IMR-90 (cell line): ENCODE results near the gene ACVR1B. TPM values are rescaled to one million over a fixed set of nuclear protein-coding genes. Genes with fewer than 3 reads are reported as not detected.

Experiments used
- ATAC-seq: fragments of 200-7000 bp; cut with Tn5 transposase; 2 replicates; pipeline ENCODE4 v1.9.1; 2020; ENCODE audit warnings: low read depth, mild to moderate bottlenecking, moderate library complexity
- BruUV-seq: library from RNA; stranded (reverse); fragments of 400-500 nt; replicated peaks from 2 replicates; lab custom pipeline; 2021; lab: Mats Ljungman, UMichigan
- CTCF ChIA-PET: fragments of 300-600 bp; formaldehyde crosslinking; extraction: SDS; loops from one replicate; lab custom pipeline; 2021; ENCODE audit warnings: antibody characterized with exemption; lab: Yijun Ruan, JAX
- POLR2A ChIA-PET: fragments of 300-600 bp; sonication (Branson Sonifier 250); formaldehyde crosslinking; loops from one replicate; lab custom pipeline; 2022; ENCODE audit warnings: antibody characterized with exemption; ENCODE audit not compliant: unreplicated experiment; lab: Charles Lee
- DNase-seq: peaks from one replicate; pipeline ENCODE4 v3.0.0; 2013
- H2AFZ ChIP-seq: replicated peaks from 2 replicates; pipeline ENCODE3; 2013; ENCODE audit warnings: low read length, mild to moderate bottlenecking; ENCODE audit not compliant: poor library complexity
- H2AK5ac ChIP-seq: 2 replicates; pipeline ENCODE4 v1.6.1; 2013; ENCODE audit warnings: low read depth, low read length, inconsistent platforms
- H2AK9ac ChIP-seq: replicated peaks from 2 replicates; pipeline ENCODE3; 2013; ENCODE audit warnings: mild to moderate bottlenecking, low read depth, low read length, moderate library complexity; ENCODE audit not compliant: poor library complexity
- H2BK120ac ChIP-seq: 2 replicates; pipeline ENCODE4 v1.6.1; 2013; ENCODE audit warnings: low read depth, low read length, inconsistent platforms
- H2BK15ac ChIP-seq: 3 replicates; pipeline ENCODE4 v1.6.1; 2013; ENCODE audit warnings: low read depth, low read length, inconsistent platforms
- H2BK20ac ChIP-seq: 2 replicates; pipeline ENCODE4 v1.6.1; 2013; ENCODE audit warnings: low read depth, mild to moderate bottlenecking, inconsistent platforms, low read length, moderate library complexity
- H2BK5ac ChIP-seq: 2 replicates; pipeline ENCODE4 v1.6.1; 2013; ENCODE audit warnings: mild to moderate bottlenecking, low read depth, low read length, inconsistent platforms; ENCODE audit not compliant: poor library complexity, severe bottlenecking
- H3K14ac ChIP-seq: replicated peaks from 2 replicates; pipeline ENCODE4 v1.6.1; 2013; ENCODE audit warnings: low read depth, low read length, inconsistent platforms
- H3K18ac ChIP-seq: 2 replicates; pipeline ENCODE4 v1.6.1; 2013; ENCODE audit warnings: low read depth, low read length, control low read depth
- H3K23ac ChIP-seq: 2 replicates; pipeline ENCODE4 v1.6.1; 2013; ENCODE audit warnings: low read depth, low read length, inconsistent platforms
- H3K27ac ChIP-seq: 2 replicates; pipeline ENCODE4 v1.5.1; 2013; ENCODE audit warnings: mild to moderate bottlenecking, control low read depth, low read length; ENCODE audit not compliant: insufficient read depth
- H3K27me3 ChIP-seq: 2 replicates; pipeline ENCODE4 v1.6.1; 2013; ENCODE audit warnings: low read length; ENCODE audit not compliant: control insufficient read depth, insufficient read depth
- H3K36me3 ChIP-seq: 2 replicates; pipeline ENCODE4 v1.6.1; 2013; ENCODE audit warnings: low read length, mixed read lengths; ENCODE audit not compliant: control insufficient read depth, insufficient read depth
- H3K4ac ChIP-seq: 2 replicates; pipeline ENCODE4 v1.6.1; 2013; ENCODE audit warnings: low read depth, low read length, inconsistent platforms
- H3K4me1 ChIP-seq: 2 replicates; pipeline ENCODE4 v1.6.1; 2013; ENCODE audit warnings: low read length, mixed read lengths; ENCODE audit not compliant: control insufficient read depth, insufficient read depth
- H3K4me2 ChIP-seq: 2 replicates; pipeline ENCODE4 v1.6.1; 2013; ENCODE audit warnings: low read depth, mild to moderate bottlenecking, control low read depth, low read length, moderate library complexity
- H3K4me3 ChIP-seq: 2 replicates; pipeline ENCODE4 v1.5.1; 2013; ENCODE audit warnings: low read depth, mild to moderate bottlenecking, control low read depth, low read length, moderate library complexity; ENCODE audit not compliant: insufficient read depth
- H3K56ac ChIP-seq: 2 replicates; pipeline ENCODE4 v1.6.1; 2013; ENCODE audit warnings: low read length, inconsistent platforms; ENCODE audit not compliant: insufficient read depth; ENCODE audit errors: extremely low read depth
- H3K79me1 ChIP-seq, 2 experiments: 2 replicates each; pipeline ENCODE4 v1.6.1; 2013; ENCODE audit warnings: low read length in 2 of 2, inconsistent platforms in 1 of 2, low read depth in 1 of 2
- H3K9ac ChIP-seq: 2 replicates; pipeline ENCODE4 v1.6.1; 2013; ENCODE audit warnings: low read depth, low read length, control low read depth
- H3K9me1 ChIP-seq: 2 replicates; pipeline ENCODE4 v1.6.1; 2013; ENCODE audit warnings: low read length, inconsistent platforms; ENCODE audit not compliant: insufficient read depth
- H3K9me3 ChIP-seq: 2 replicates; pipeline ENCODE4 v1.6.1; 2013; ENCODE audit warnings: low read length; ENCODE audit not compliant: control insufficient read depth, insufficient read depth
- H4K20me1 ChIP-seq: 2 replicates; pipeline ENCODE4 v1.6.1; 2013; ENCODE audit warnings: low read length, inconsistent platforms; ENCODE audit not compliant: insufficient read depth
- H4K5ac ChIP-seq: 2 replicates; pipeline ENCODE4 v1.6.1; 2013; ENCODE audit warnings: mild to moderate bottlenecking, low read depth, low read length, control low read depth
- H4K8ac ChIP-seq, 2 experiments: 2 replicates each; pipeline ENCODE4 v1.6.1; 2013; ENCODE audit warnings: low read depth in 2 of 2, low read length in 2 of 2, control low read depth in 1 of 2, inconsistent platforms in 1 of 2
- H4K91ac ChIP-seq: 2 replicates; pipeline ENCODE4 v1.6.1; 2013; ENCODE audit warnings: low read depth, low read length, inconsistent platforms; ENCODE audit not compliant: insufficient read depth
- CHD1 ChIP-seq: IDR thresholded peaks from 2 replicates; pipeline ENCODE4 v1.6.1; 2012; ENCODE audit warnings: low read depth, low read length, improper control_type of control experiment
- CTCF ChIP-seq: conservative IDR thresholded peaks from 2 replicates; pipeline ENCODE4 v1.5.1; 2012; ENCODE audit warnings: mild to moderate bottlenecking, low read depth, low read length, improper control_type of control experiment
- FOS ChIP-seq: fragments of 150-350 bp; IDR thresholded peaks from 2 replicates; pipeline ENCODE4 v1.6.1; 2016; ENCODE audit warnings: low read depth, low read length
- POLR2A ChIP-seq: IDR thresholded peaks from 2 replicates; pipeline ENCODE4 v1.6.1; 2012; ENCODE audit warnings: mild to moderate bottlenecking, low read depth, low read length
- USF2 ChIP-seq: fragments of 150-350 bp; IDR thresholded peaks from 2 replicates; pipeline ENCODE4 v1.6.1; 2017; ENCODE audit warnings: mild to moderate bottlenecking, antibody characterized with exemption, low read length, low read depth
- WGBS, 2 experiments: methylation state at CpG; one replicate each; pipeline versions ENCODE4 v1.1.5 to v1.1.7; 2013; ENCODE audit warnings: missing lambda C conversion rate in 2 of 2; ENCODE audit not compliant: insufficient read length in 1 of 2; ENCODE audit errors: extremely low coverage in 2 of 2; 5-methylcytosine and 5-hydroxymethylcytosine counted together
- dilution Hi-C: fragments of 300-500 bp; cut with HindIII; formaldehyde crosslinking; loops from one replicate; pipeline ENCODE4 v1.14.3; 2018; ENCODE audit warnings: low sequenced_read_pairs; ENCODE audit not compliant: unreplicated experiment
- in situ Hi-C: fragments of 300-500 bp; cut with MboI; formaldehyde crosslinking; loops from 3 replicates; pipeline ENCODE4 v1.14.3; 2019; ENCODE audit warnings: low sequenced_read_pairs, inconsistent platforms, mixed read lengths
- intact Hi-C: fragments of 100-400 bp; cut with micrococcal nuclease; formaldehyde crosslinking; loops from 2 replicates; pipeline ENCODE4 v1.10.0; 2022
- polyA plus RNA-seq, 3 experiments: library from polyadenylated mRNA; depleted of rRNA; stranded (reverse); fragments of >200 nt; gene quantifications; 2 replicates each; pipeline ENCODE4 v1.2.3, GENCODE V29; 2012; ENCODE audit warnings: low replicate concordance in 1 of 3
- total RNA-seq: library from RNA; depleted of rRNA; stranded (reverse); fragments of >200 nt; gene quantifications from 2 replicates; pipeline ENCODE4 v1.2.3, GENCODE V29; 2012

The ACVR1B gene
- total and polyA plus RNA-seq, 2 of the 4 experiments (the other 2 are of a cell fraction) = 5.7 to 13.6 TPM

GRCh38 chr12:51932218-51933076 is 19.1 kb upstream of the ACVR1B start:
- H3K4me3 ChIP-seq = no peak overlapping the region
- H3K18ac ChIP-seq = no peak overlapping the region
- no peak overlapping the region for H4K5ac ChIP-seq
- H3K23ac ChIP-seq = no peak overlapping the region
- no peak overlapping the region for H3K4me2 ChIP-seq
- H4K91ac ChIP-seq = no peak overlapping the region
- no peak overlapping the region for H3K14ac ChIP-seq
- CTCF ChIA-PET = no interaction called here
- no peaks in the 10 kb centered on the region for H4K20me1 ChIP-seq
- intact Hi-C loops (no loop called here), dilution Hi-C loops (no loop called here), in situ Hi-C loops (no loop called here)
- no peaks in the 10 kb centered on the region; the same call in 1 of the 2 replicates for H3K27me3 ChIP-seq
- no peak overlapping the region for H2BK20ac ChIP-seq
- no peak overlapping the region for H3K9ac ChIP-seq
- H2BK120ac ChIP-seq = no peak overlapping the region
- H2AK9ac ChIP-seq = no peak overlapping the region
- no peak overlapping the region for H3K56ac ChIP-seq
- DNase-seq (no peak), ATAC-seq (no peak)
- POLR2A ChIA-PET = no interaction called here
- no TSS peak for BruUV-seq
- H2BK15ac ChIP-seq = no peak overlapping the region
- no peak overlapping the region for H3K27ac ChIP-seq
- no peaks in the 10 kb centered on the region for H3K9me1 ChIP-seq
- H4K8ac ChIP-seq = no peak overlapping the region
- H2AK5ac ChIP-seq = no peak overlapping the region
- H3K36me3 ChIP-seq = no peaks in the 10 kb centered on the region
- no peak overlapping the region for H3K4ac ChIP-seq
- no peaks in the 10 kb centered on the region for H3K4me1 ChIP-seq
- H3K9me3 ChIP-seq = no peaks in the 10 kb centered on the region
- 80% methylated on average over 1 of the region's 5 CpGs; no CpG with 5 or more reads in 1 of the 2 experiments for WGBS, 2 experiments
- H2BK5ac ChIP-seq = no peak overlapping the region
- TF ChIP-seq CHD1 (no peak), POLR2A (no peak), FOS (no peak), USF2 (no peak), CTCF (no peak)
- no peaks in the 10 kb centered on the region for H3K79me1 ChIP-seq
- H2AFZ ChIP-seq = no peak overlapping the region
